Fibroblast of lung (primary cell): ENCODE measurements around the gene TNS3. TPM values are rescaled to one million over a fixed set of nuclear protein-coding genes. Genes with fewer than 3 reads are reported as not detected.

Experiments
- DNase-seq, 2 donors: peaks; one replicate each; pipeline versions ENCODE4 v3.0.0 to v3.0.0-alpha.2; 2010; ENCODE audit warnings: low read depth in 2 of 2
- H2AFZ ChIP-seq: 2 replicates; pipeline ENCODE4 v1.5.1; 2012; ENCODE audit warnings: low read length, control low read depth, inconsistent platforms
- H3K27ac ChIP-seq: 2 replicates; pipeline ENCODE4 v1.5.1; 2011; ENCODE audit warnings: low read length, control low read depth; ENCODE audit not compliant: insufficient read depth
- H3K27me3 ChIP-seq: 2 replicates; pipeline ENCODE4 v1.5.1; 2011; ENCODE audit warnings: mild to moderate bottlenecking, low read length; ENCODE audit not compliant: control insufficient read depth, insufficient read depth
- H3K36me3 ChIP-seq: 2 replicates; pipeline ENCODE4 v1.5.1; 2011; ENCODE audit warnings: low read length; ENCODE audit not compliant: control insufficient read depth, insufficient read depth
- H3K4me1 ChIP-seq: 2 replicates; pipeline ENCODE4 v1.5.1; 2011; ENCODE audit warnings: low read length; ENCODE audit not compliant: control insufficient read depth, insufficient read depth; ENCODE audit errors: extremely low read depth
- H3K4me2 ChIP-seq: 2 replicates; pipeline ENCODE4 v1.5.1; 2011; ENCODE audit warnings: low read length, control low read depth; ENCODE audit not compliant: insufficient read depth; ENCODE audit errors: extremely low read depth
- H3K4me3 ChIP-seq, 4 experiments: fragments of 200-600 bp in 1 of 4; sonication (generic) in 1 of 4; replicated peaks in 1 of 4; 2 replicates each; pipeline ENCODE4 v1.5.1; 2011 to 2016; ENCODE audit warnings: low read length in 4 of 4, low read depth in 3 of 4, mild to moderate bottlenecking in 3 of 4, control low read depth in 2 of 4, inconsistent platforms in 1 of 4, mixed read lengths in 1 of 4; ENCODE audit not compliant: insufficient read depth in 1 of 4; ENCODE audit errors: control extremely low read depth in 1 of 4
- H3K79me2 ChIP-seq: 2 replicates; pipeline ENCODE4 v1.5.1; 2012; ENCODE audit warnings: mild to moderate bottlenecking, low read length, inconsistent platforms; ENCODE audit not compliant: control insufficient read depth, insufficient read depth
- H3K9ac ChIP-seq: 2 replicates; pipeline ENCODE4 v1.5.1; 2011; ENCODE audit warnings: mild to moderate bottlenecking, low read length, control low read depth; ENCODE audit not compliant: insufficient read depth
- H3K9me3 ChIP-seq: 2 replicates; pipeline ENCODE4 v1.5.1; 2012; ENCODE audit warnings: low read depth, low read length; ENCODE audit not compliant: control insufficient read depth, insufficient read depth
- H4K20me1 ChIP-seq: 2 replicates; pipeline ENCODE4 v1.5.1; 2011; ENCODE audit warnings: low read length; ENCODE audit not compliant: control insufficient read depth, insufficient read depth; ENCODE audit errors: extremely low read depth
- EZH2 ChIP-seq: IDR thresholded peaks from 2 replicates; pipeline ENCODE4 v1.5.1; 2012; ENCODE audit warnings: low read length, control low read depth, mild to moderate bottlenecking; ENCODE audit errors: missing control alignments
- polyA plus RNA-seq, 2 donors: library from polyadenylated mRNA; depleted of rRNA in 1 of 2; stranded (reverse) in 1 of 2; unstranded in 1 of 2; fragments of >200 nt; gene quantifications; 2 replicates each; pipeline ENCODE4 v1.2.1, GENCODE V29; 2011 to 2012; ENCODE audit warnings: missing spikeins in 1 of 2
- total RNA-seq: library from RNA; depleted of rRNA; stranded (reverse); fragments of >200 nt; gene quantifications from 2 replicates; pipeline ENCODE4 v1.2.1, GENCODE V29; 2014
- TF ChIP-seq, protein P1 (sequence below), 2 donors: IDR thresholded peaks in 1 of 2; conservative IDR thresholded peaks in 1 of 2; 1 replicate in 1 of 2; 2 replicates in 1 of 2; pipeline ENCODE4 v1.5.1; 2011 to 2012; ENCODE audit warnings: low read length in 2 of 2, control low read depth in 1 of 2, inconsistent platforms in 1 of 2, low read depth in 1 of 2, mild to moderate bottlenecking in 1 of 2

The TNS3 gene
- total and polyA plus RNA-seq, 2 donors (not counting 1 experiment from before 2014, with no cell fraction given): 74.4 to 88.8 TPM

DNA sequence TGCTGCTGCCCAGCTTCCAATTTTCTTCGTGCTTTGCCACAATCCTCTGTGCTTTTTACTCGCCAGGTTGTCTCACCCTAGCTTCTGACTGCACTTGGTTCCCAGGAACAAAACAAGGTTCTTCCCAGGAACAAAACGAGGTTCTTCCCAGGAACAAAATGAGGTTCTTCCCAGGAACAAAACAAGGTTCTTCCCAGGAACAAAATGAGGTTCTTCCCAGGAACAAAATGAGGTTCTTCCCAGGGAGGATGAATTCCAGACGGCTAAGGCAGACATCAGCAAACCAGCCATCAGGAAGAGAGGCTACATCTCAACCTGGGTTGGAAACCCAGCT is 41.9 kb downstream of the TNS3 start:
- no peak overlapping the region for H3K27ac ChIP-seq
- no peak overlapping the region for H2AFZ ChIP-seq
- H3K79me2 ChIP-seq: peaks cover 9% of the 10 kb centered on the region
- no peak for TF ChIP-seq EZH2
- TF ChIP-seq, protein P1, sequence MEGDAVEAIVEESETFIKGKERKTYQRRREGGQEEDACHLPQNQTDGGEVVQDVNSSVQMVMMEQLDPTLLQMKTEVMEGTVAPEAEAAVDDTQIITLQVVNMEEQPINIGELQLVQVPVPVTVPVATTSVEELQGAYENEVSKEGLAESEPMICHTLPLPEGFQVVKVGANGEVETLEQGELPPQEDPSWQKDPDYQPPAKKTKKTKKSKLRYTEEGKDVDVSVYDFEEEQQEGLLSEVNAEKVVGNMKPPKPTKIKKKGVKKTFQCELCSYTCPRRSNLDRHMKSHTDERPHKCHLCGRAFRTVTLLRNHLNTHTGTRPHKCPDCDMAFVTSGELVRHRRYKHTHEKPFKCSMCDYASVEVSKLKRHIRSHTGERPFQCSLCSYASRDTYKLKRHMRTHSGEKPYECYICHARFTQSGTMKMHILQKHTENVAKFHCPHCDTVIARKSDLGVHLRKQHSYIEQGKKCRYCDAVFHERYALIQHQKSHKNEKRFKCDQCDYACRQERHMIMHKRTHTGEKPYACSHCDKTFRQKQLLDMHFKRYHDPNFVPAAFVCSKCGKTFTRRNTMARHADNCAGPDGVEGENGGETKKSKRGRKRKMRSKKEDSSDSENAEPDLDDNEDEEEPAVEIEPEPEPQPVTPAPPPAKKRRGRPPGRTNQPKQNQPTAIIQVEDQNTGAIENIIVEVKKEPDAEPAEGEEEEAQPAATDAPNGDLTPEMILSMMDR (conservative IDR thresholded peaks at IDR 0.05 in 1 of 2, IDR thresholded peaks at IDR 0.05 in 1 of 2; ENCODE audit: low read depth in 1 of 2, low read length in 2 of 2): no peak
- H3K4me1 ChIP-seq: peaks cover 11% of the 10 kb centered on the region
- no peaks in the 10 kb centered on the region for H4K20me1 ChIP-seq
- H3K27me3 ChIP-seq: no peaks in the 10 kb centered on the region
- H3K4me2 ChIP-seq: no peak overlapping the region
- no peak for DNase-seq
- H3K36me3 ChIP-seq: no peaks in the 10 kb centered on the region
- H3K9me3 ChIP-seq: no peaks in the 10 kb centered on the region
- no peak overlapping the region for H3K9ac ChIP-seq
- H3K4me3 ChIP-seq: no peak overlapping the region

DNA sequence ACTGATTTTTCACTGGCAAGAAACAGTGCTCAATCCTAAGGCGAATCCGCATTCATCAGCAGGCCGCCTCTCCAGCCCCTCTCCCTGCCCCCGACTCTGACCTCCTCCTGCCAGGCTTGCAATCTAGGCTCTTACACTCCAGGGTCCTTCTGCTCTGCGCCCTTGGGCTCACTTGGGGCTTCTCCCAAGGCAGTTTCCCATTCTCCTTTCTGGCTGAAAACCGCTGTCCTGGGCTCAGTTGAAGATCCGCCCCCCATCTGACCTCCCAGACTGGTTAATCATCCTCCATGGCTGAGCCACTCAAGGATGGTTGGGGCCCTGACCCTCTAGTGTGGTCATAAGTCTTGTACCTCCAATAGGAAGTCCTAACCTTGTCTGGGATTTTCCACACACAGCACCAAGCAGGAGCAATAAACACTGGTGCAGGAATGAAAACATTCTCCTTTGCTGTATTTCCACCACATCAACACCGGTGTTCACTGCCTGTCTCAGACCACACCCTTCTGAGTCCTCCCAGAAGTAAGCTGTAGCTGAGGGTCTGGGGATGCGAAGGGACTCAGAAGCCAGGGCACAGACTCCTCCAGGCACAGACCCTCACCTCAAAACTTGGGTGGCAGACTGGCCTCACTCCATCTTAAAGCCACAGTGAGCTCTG is 42.4 kb downstream of the TNS3 start:
- no peak overlapping the region for H2AFZ ChIP-seq
- TF ChIP-seq, protein P1 (conservative IDR thresholded peaks at IDR 0.05 in 1 of 2, IDR thresholded peaks at IDR 0.05 in 1 of 2; ENCODE audit: low read depth in 1 of 2, low read length in 2 of 2): no peak
- TF ChIP-seq EZH2: no peak
- peaks cover 11% of the 10 kb centered on the region for H3K4me1 ChIP-seq
- no peak overlapping the region for H3K9ac ChIP-seq
- no peaks in the 10 kb centered on the region for H3K36me3 ChIP-seq
- H3K4me3 ChIP-seq: no peak overlapping the region
- no peaks in the 10 kb centered on the region for H3K27me3 ChIP-seq
- H3K4me2 ChIP-seq: no peak overlapping the region
- H4K20me1 ChIP-seq: no peaks in the 10 kb centered on the region
- peaks cover 11% of the 10 kb centered on the region for H3K79me2 ChIP-seq
- no peaks in the 10 kb centered on the region for H3K9me3 ChIP-seq
- DNase-seq: peak; percentile 43 to 84
- H3K27ac ChIP-seq: no peak overlapping the region

DNA sequence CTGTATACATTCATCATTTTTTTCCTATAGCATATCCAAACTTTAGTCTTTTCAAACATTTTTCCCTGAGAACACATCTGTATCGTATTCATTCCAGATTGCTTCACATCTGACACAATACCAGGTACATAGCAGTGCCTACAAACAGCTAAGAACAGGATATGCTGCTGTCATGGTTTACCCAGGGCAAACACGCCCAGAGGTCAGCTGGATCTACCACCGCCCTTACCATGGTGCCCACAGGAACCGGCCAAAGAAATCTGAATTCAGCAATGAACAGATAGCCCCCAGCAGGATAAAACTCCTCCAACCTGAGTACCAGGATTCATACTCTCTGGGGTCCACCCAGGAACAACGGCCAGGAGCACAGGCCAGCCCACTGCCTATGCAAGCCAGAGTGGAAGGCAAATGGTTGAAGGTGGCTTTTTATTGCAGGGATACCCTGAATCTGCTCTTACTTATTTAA is 43.0 kb downstream of the TNS3 start:
- DNase-seq: no peak
- Histone ChIP-seq H3K4me3 (no peak overlapping the region), H3K27me3 (no peaks in the 10 kb centered on the region), H3K9ac (no peak overlapping the region), H3K4me2 (no peak overlapping the region), H4K20me1 (no peaks in the 10 kb centered on the region), H3K9me3 (no peaks in the 10 kb centered on the region), H3K4me1 (peaks cover 11% of the 10 kb centered on the region), H3K79me2 (peaks cover 11% of the 10 kb centered on the region), H2AFZ (no peak overlapping the region), H3K27ac (no peak overlapping the region), H3K36me3 (no peaks in the 10 kb centered on the region)
- TF ChIP-seq EZH2: no peak
- TF ChIP-seq, protein P1 (conservative IDR thresholded peaks at IDR 0.05 in 1 of 2, IDR thresholded peaks at IDR 0.05 in 1 of 2; ENCODE audit: low read depth in 1 of 2, low read length in 2 of 2): no peak
